ENCODE measurements around the gene GSTCD. TPM values are rescaled to one million over a fixed set of nuclear protein-coding genes. Genes with fewer than 3 reads are reported as not detected.

GSTCD gene
- total RNA-seq, 1 experiment from 2014 or later: 17.9 TPM

GRCh38 chr4:105808750-105809041 is 100.1 kb downstream of the GSTCD start:
- no peak overlapping the region for H3K18ac ChIP-seq (ENCODE audit: insufficient read length, low read depth, low read length)
- no peak for DNase-seq
- H2BK15ac ChIP-seq (ENCODE audit: low read depth, low read length): no peak overlapping the region
- no peak overlapping the region for H3K56ac ChIP-seq (ENCODE audit: insufficient read length, low read depth, low read length)
- H2BK120ac ChIP-seq (ENCODE audit: low read depth, low read length, poor library complexity, severe bottlenecking): no peak overlapping the region
- H2BK20ac ChIP-seq (ENCODE audit: low read depth, low read length, poor library complexity, severe bottlenecking): no peak overlapping the region
- H3K9me3 Mint-ChIP-seq: peaks cover 0 to 3% of the 10 kb centered on the region in 2 experiments; a peak in 3 of 5 replicates
- H2BK5ac ChIP-seq (ENCODE audit: insufficient read length, low read length): no peak overlapping the region
- no peaks in the 10 kb centered on the region for H3K27me3 ChIP-seq (ENCODE audit: insufficient read depth, low read length)
- no peak overlapping the region for H3K23ac ChIP-seq (ENCODE audit: insufficient read length, low read depth, low read length)
- no peak for TF ChIP-seq CTCF (conservative IDR thresholded peaks at IDR 0.05)
- H3K14ac ChIP-seq (ENCODE audit: insufficient read depth, low read length): no peak overlapping the region
- no peaks in the 10 kb centered on the region for H3K79me1 ChIP-seq (ENCODE audit: insufficient read depth, low read depth, low read length, poor library complexity, severe bottlenecking)
- H3K27ac ChIP-seq (ENCODE audit: insufficient read length, low read depth, low read length): no peak overlapping the region
- H3K9me3 ChIP-seq (ENCODE audit: control insufficient read depth, low read depth, low read length): no peaks in the 10 kb centered on the region
- H3K4ac ChIP-seq (ENCODE audit: low read depth, low read length): no peak overlapping the region
- H3K4me3 Mint-ChIP-seq: no peak overlapping the region
- H3K79me2 ChIP-seq (ENCODE audit: insufficient read depth, low read length): no peaks in the 10 kb centered on the region
- H3T11ph ChIP-seq (ENCODE audit: low read length): no peak overlapping the region
- no peaks in the 10 kb centered on the region for H4K20me1 ChIP-seq (ENCODE audit: control insufficient read depth, insufficient read depth, insufficient read length)
- H4K91ac ChIP-seq (ENCODE audit: insufficient read length, low read depth, low read length): no peak overlapping the region
- H4K5ac ChIP-seq (ENCODE audit: insufficient read length, low read depth, low read length): no peak overlapping the region
- no peaks in the 10 kb centered on the region for H3K27me3 Mint-ChIP-seq (ENCODE audit: low read depth)
- H3K4me2 ChIP-seq (ENCODE audit: insufficient read depth, insufficient read length, low read length): no peak overlapping the region
- no CpG with 5 or more reads among the region's 3 CpGs for WGBS (ENCODE audit: extremely low coverage, insufficient read length, low lambda C conversion rate)
- no peak overlapping the region for H3K9ac ChIP-seq (ENCODE audit: extremely low read depth, insufficient read length, low read length)
- no peak overlapping the region for H4K8ac ChIP-seq (replicated peaks; ENCODE audit: insufficient read length, low read depth, low read length)
- H2BK12ac ChIP-seq (ENCODE audit: insufficient read length, low read depth, low read length): no peak overlapping the region
- no peaks in the 10 kb centered on the region for H3K4me1 ChIP-seq (ENCODE audit: insufficient read depth, low read length)
- H3K4me1 Mint-ChIP-seq: peaks cover 0 to 5% of the 10 kb centered on the region in 2 experiments; a peak in 2 of 4 replicates
- peaks cover 0 to 4% (median 3%) of the 10 kb centered on the region in 3 experiments; a peak in 2 of 7 replicates for H3K36me3 Mint-ChIP-seq (ENCODE audit: insufficient read depth in 1 of 3, low read depth in 3 of 3)
- H3K23me2 ChIP-seq (ENCODE audit: insufficient read length, low read depth, low read length, poor library complexity, severe bottlenecking): no peaks in the 10 kb centered on the region
- H3K27ac Mint-ChIP-seq: no peak overlapping the region
- no peak overlapping the region for H2AK5ac ChIP-seq (ENCODE audit: insufficient read length, low read length)
- H2AFZ ChIP-seq (ENCODE audit: low read length): no peak overlapping the region
